ENCODE data around the gene NUDT8. TPM values are rescaled to one million over a fixed set of nuclear protein-coding genes. Genes with fewer than 3 reads are reported as not detected.

The NUDT8 gene
- total and polyA plus RNA-seq, 2 experiments from 2014 or later, result 5.0 to 15.1 TPM

DNA sequence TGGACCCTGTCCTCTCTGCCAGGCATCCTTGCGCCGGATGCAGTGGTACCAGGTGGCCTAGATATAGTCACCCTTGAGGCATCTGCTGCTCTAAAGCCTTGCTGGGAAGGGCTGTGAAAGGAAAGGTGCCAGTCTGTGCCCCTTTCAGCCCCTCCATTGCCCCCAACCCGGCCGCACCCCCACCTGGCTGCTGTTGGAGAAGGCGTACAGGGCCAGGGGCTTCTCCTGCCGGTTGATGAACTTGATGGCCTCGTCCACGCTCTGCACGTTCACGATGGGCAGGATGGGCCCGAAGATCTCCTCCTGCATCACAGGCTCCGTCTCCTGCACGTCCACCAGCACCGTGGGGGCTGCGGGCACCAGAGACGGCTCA lies 34.5 kb upstream of the NUDT8 start (continued):
- TF ChIP-seq, protein P1, sequence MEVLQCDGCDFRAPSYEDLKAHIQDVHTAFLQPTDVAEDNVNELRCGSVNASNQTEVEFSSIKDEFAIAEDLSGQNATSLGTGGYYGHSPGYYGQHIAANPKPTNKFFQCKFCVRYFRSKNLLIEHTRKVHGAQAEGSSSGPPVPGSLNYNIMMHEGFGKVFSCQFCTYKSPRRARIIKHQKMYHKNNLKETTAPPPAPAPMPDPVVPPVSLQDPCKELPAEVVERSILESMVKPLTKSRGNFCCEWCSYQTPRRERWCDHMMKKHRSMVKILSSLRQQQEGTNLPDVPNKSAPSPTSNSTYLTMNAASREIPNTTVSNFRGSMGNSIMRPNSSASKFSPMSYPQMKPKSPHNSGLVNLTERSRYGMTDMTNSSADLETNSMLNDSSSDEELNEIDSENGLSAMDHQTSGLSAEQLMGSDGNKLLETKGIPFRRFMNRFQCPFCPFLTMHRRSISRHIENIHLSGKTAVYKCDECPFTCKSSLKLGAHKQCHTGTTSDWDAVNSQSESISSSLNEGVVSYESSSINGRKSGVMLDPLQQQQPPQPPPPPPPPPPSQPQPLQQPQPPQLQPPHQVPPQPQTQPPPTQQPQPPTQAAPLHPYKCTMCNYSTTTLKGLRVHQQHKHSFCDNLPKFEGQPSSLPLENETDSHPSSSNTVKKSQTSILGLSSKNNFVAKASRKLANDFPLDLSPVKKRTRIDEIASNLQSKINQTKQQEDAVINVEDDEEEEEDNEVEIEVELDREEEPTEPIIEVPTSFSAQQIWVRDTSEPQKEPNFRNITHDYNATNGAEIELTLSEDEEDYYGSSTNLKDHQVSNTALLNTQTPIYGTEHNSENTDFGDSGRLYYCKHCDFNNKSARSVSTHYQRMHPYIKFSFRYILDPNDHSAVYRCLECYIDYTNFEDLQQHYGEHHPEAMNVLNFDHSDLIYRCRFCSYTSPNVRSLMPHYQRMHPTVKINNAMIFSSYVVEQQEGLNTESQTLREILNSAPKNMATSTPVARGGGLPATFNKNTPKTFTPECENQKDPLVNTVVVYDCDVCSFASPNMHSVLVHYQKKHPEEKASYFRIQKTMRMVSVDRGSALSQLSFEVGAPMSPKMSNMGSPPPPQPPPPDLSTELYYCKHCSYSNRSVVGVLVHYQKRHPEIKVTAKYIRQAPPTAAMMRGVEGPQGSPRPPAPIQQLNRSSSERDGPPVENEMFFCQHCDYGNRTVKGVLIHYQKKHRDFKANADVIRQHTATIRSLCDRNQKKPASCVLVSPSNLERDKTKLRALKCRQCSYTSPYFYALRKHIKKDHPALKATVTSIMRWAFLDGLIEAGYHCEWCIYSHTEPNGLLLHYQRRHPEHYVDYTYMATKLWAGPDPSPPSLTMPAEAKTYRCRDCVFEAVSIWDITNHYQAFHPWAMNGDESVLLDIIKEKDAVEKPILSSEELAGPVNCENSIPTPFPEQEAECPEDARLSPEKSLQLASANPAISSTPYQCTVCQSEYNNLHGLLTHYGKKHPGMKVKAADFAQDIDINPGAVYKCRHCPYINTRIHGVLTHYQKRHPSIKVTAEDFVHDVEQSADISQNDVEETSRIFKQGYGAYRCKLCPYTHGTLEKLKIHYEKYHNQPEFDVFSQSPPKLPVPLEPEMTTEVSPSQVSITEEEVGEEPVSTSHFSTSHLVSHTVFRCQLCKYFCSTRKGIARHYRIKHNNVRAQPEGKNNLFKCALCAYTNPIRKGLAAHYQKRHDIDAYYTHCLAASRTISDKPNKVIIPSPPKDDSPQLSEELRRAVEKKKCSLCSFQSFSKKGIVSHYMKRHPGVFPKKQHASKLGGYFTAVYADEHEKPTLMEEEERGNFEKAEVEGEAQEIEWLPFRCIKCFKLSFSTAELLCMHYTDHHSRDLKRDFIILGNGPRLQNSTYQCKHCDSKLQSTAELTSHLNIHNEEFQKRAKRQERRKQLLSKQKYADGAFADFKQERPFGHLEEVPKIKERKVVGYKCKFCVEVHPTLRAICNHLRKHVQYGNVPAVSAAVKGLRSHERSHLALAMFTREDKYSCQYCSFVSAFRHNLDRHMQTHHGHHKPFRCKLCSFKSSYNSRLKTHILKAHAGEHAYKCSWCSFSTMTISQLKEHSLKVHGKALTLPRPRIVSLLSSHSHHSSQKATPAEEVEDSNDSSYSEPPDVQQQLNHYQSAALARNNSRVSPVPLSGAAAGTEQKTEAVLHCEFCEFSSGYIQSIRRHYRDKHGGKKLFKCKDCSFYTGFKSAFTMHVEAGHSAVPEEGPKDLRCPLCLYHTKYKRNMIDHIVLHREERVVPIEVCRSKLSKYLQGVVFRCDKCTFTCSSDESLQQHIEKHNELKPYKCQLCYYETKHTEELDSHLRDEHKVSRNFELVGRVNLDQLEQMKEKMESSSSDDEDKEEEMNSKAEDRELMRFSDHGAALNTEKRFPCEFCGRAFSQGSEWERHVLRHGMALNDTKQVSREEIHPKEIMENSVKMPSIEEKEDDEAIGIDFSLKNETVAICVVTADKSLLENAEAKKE (CRISPR knock-in tag; IDR thresholded peaks at IDR 0.05), result no peak

DNA sequence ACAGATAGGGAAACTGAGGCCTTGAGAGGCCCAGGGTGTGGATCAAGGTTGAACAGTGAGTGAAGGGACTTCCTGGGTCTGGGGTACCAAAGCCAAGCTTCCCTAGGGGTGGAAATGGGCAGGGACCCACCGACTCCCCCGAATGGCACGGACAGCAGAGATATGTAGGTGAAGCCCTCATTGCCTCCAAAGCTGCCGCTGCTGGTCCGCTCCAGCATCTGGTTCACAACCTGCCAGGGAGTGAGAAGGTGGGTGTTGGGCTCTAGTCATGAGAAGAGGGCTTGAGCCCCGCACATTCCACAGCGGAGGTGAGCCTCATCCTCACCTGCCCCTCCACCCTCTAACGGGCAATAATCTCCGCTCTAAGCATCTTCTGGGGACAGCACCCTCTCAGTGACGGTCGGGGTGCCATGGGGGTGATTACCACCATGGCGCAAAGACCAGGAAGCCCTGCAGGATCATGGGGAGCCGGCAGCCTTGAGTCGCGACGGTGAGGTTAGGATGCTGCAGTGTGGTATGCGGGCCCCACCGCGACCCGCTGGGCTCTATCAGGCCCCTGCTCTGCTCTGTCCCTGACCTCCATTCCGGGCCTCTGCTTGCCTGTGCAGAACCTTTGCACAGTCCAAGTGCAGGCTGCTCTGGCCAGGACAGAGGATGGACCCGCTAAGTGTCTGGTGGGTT lies 33.9 kb upstream of the NUDT8 start:
- H3K27ac ChIP-seq (ENCODE audit: low read depth), result no peak overlapping the region
- no peak overlapping the region for H3K4me3 Mint-ChIP-seq
- no peaks in the 10 kb centered on the region for H3K27me3 Mint-ChIP-seq (ENCODE audit: insufficient read depth, low read depth, poor library complexity)
- no peaks in the 10 kb centered on the region for H4K20me1 ChIP-seq (replicated peaks; ENCODE audit: insufficient read depth)
- no peak overlapping the region for H3K4me3 ChIP-seq
- ATAC-seq (no peak), DNase-seq (ENCODE audit: low spot score) (no peak)
- no peak overlapping the region for H3K27ac Mint-ChIP-seq
- no peaks in the 10 kb centered on the region for H3F3A ChIP-seq (replicated peaks; ENCODE audit: low read depth)
- no peak overlapping the region for H2AFZ ChIP-seq
- H3K4me2 ChIP-seq, result no peak overlapping the region
- H3K36me3 ChIP-seq (ENCODE audit: insufficient read depth), result no peaks in the 10 kb centered on the region
- no peaks in the 10 kb centered on the region for H3K79me2 ChIP-seq (replicated peaks; ENCODE audit: insufficient read depth)
- H3K4me1 ChIP-seq (ENCODE audit: insufficient read depth), result no peaks in the 10 kb centered on the region
- no peaks in the 10 kb centered on the region for H3K36me3 Mint-ChIP-seq (ENCODE audit: low read depth)
- no peaks in the 10 kb centered on the region for H3K9me2 ChIP-seq (ENCODE audit: insufficient read depth)
- H3K27me3 ChIP-seq (ENCODE audit: insufficient read depth), result no peaks in the 10 kb centered on the region
- peaks cover 7% of the 10 kb centered on the region for H3K9me3 Mint-ChIP-seq
- H3K4me1 Mint-ChIP-seq, result no peaks in the 10 kb centered on the region
- TF ChIP-seq EZH2phosphoT487 (IDR thresholded peaks at IDR 0.05; ENCODE audit: unreplicated experiment) (no peak), CREB1 (CRISPR knock-in tag; IDR thresholded peaks at IDR 0.05; ENCODE audit: low read depth) (no peak), STAT1 (IDR thresholded peaks at IDR 0.05; ENCODE audit: unreplicated experiment) (no peak), ZNF331 (CRISPR knock-in tag; IDR thresholded peaks at IDR 0.05; ENCODE audit: low read depth) (no peak)
- TF ChIP-seq, protein P1 (CRISPR knock-in tag; IDR thresholded peaks at IDR 0.05), result no peak

All from GM23338 (cell line).